ENCODE data around the gene CENPU. TPM values are rescaled to one million over a fixed set of nuclear protein-coding genes. Genes with fewer than 3 reads are reported as not detected.
A peak's percentile ranks its signal among the peaks of the same experiment; 100 is the strongest.
"Not testable (repeated sequence)": the region's sequence is repeated elsewhere in the genome, so short reads cannot be mapped to it uniquely, and the experiment has no call there.

The CENPU gene, protein sequence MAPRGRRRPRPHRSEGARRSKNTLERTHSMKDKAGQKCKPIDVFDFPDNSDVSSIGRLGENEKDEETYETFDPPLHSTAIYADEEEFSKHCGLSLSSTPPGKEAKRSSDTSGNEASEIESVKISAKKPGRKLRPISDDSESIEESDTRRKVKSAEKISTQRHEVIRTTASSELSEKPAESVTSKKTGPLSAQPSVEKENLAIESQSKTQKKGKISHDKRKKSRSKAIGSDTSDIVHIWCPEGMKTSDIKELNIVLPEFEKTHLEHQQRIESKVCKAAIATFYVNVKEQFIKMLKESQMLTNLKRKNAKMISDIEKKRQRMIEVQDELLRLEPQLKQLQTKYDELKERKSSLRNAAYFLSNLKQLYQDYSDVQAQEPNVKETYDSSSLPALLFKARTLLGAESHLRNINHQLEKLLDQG
- total RNA-seq = 10 to 100 TPM; 69.9 to 96.2 TPM
- 108 TPM for polyA plus RNA-seq (2013, experiment 1 of 2)
- 108 TPM for polyA plus RNA-seq (2013, experiment 2 of 2)
- long read RNA-seq, experiment 1, transcript CENPU-201 (13 exons, 1,998 nt) = major isoform, 33 of 76 reads
- long read RNA-seq, experiment 1, partial matches to known transcripts = 8 of 76 reads
- long read RNA-seq, experiment 1, other reads (novel, unspliced or antisense) = 30 of 76 reads
- long read RNA-seq, experiment 2, transcript CENPU-201 (13 exons, 1,998 nt) = major isoform, 122 of 138 reads
- long read RNA-seq, experiment 2, partial matches to known transcripts = 3 of 138 reads
- long read RNA-seq, experiment 2, other reads (novel, unspliced or antisense) = 8 of 138 reads
- long read RNA-seq, experiment 3, transcript CENPU-205 (12 exons, 1,549 nt) = minor isoform, 22 of 303 reads
- long read RNA-seq, experiment 3, transcript CENPU-201 (13 exons, 1,998 nt) = major isoform, 257 of 303 reads
- long read RNA-seq, experiment 3, partial matches to known transcripts = 8 of 303 reads
- long read RNA-seq, experiment 3, other reads (novel, unspliced or antisense) = 16 of 303 reads
- long read RNA-seq, experiment 4, transcript CENPU-201 (13 exons, 1,998 nt) = major isoform, 157 of 177 reads
- long read RNA-seq, experiment 4, transcript CENPU-205 (12 exons, 1,549 nt) = minor isoform, 5 of 177 reads
- long read RNA-seq, experiment 4, partial matches to known transcripts = 8 of 177 reads
- long read RNA-seq, experiment 4, other reads (novel, unspliced or antisense) = 7 of 177 reads

DNA sequence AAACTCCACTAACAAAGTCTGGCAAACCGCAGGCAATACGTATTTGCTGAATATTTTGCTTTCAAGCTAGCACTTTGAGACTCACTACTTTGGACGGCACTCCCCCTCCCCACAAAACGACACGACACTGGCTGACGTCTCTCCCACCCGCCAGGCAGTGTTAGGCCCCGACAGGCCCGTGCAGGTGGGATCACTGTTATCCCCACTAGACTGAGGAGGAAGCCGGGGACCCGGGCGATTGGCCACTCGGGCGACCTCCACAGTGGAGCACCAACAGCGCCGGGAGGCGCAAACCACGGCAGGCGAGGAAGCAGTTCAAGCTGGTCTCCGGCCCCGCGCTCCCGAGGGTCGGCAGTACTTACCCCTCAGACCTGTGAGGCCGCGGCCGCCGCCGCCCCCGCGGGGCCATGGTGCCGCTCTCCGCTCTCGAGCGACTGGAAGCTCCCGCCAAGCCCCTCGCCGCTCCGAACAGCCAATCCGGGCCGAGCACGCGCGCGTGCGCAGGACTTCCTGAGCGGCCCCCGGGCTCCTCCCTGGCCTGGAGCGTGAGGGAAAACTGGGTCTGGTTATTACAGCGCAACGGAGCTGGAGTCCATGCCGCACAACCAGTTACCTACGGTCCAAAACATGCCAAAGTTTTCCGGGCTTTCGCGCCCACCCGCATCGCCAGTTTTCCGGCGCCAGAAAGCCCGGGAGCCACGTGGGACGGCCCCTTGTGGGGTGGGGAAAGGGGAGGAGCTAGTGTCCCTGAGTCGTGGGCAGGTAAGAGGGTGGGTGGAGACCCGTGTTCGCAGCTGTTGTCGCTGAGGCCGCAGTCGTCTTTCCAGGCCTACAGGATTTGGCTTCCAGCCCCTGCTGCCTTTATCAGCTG, at the start of gene CENPU:
Gene CENPU (minus strand): TSS at position 443 of the 871 bp plus-strand sequence. CDS start 34 bp downstream, at position 409.
- H3K4me3 Mint-ChIP-seq = peak within 1 kb of the TSS; percentile 97
- Histone ChIP-seq H3K36me3 (ENCODE audit: control insufficient read depth, insufficient read depth, low read length) (peaks cover 16% of the 10 kb centered on the region), H3K4me3 (ENCODE audit: low read length) (peak within 1 kb of the TSS; percentile 99), H3K27ac (ENCODE audit: low read depth, low read length) (peak within 1 kb of the TSS; percentile 90), H3K27me3 (ENCODE audit: control insufficient read depth, insufficient read depth, low read length, poor library complexity, severe bottlenecking) (no peaks in the 10 kb centered on the region), H3K9ac (ENCODE audit: extremely low read depth, low read length, poor library complexity, severe bottlenecking) (peak within 1 kb of the TSS; percentile 93), H3K9me3 (ENCODE audit: control insufficient read depth, low read length) (no peaks in the 10 kb centered on the region), H3K4me1 (ENCODE audit: control insufficient read depth, insufficient read depth, low read length) (no peaks in the 10 kb centered on the region)
- peaks cover 9% of the 10 kb centered on the region for H3K36me3 Mint-ChIP-seq (ENCODE audit: low read depth)
- peaks cover 2% of the 10 kb centered on the region for H3K27me3 Mint-ChIP-seq (ENCODE audit: insufficient read depth)
- no peaks in the 10 kb centered on the region for H3K9me3 Mint-ChIP-seq
- 0% methylated on average over 28 to 69 of the region's 69 CpGs for WGBS, 2 experiments (ENCODE audit: insufficient coverage in 1 of 2, insufficient read length in 1 of 2)
- peak; percentile 99 for DNase-seq
- peaks cover 13% of the 10 kb centered on the region for H3K4me1 Mint-ChIP-seq
- peak within 1 kb of the TSS; percentile 98 for H3K27ac Mint-ChIP-seq
- TF ChIP-seq, protein P1, sequence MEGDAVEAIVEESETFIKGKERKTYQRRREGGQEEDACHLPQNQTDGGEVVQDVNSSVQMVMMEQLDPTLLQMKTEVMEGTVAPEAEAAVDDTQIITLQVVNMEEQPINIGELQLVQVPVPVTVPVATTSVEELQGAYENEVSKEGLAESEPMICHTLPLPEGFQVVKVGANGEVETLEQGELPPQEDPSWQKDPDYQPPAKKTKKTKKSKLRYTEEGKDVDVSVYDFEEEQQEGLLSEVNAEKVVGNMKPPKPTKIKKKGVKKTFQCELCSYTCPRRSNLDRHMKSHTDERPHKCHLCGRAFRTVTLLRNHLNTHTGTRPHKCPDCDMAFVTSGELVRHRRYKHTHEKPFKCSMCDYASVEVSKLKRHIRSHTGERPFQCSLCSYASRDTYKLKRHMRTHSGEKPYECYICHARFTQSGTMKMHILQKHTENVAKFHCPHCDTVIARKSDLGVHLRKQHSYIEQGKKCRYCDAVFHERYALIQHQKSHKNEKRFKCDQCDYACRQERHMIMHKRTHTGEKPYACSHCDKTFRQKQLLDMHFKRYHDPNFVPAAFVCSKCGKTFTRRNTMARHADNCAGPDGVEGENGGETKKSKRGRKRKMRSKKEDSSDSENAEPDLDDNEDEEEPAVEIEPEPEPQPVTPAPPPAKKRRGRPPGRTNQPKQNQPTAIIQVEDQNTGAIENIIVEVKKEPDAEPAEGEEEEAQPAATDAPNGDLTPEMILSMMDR (conservative IDR thresholded peaks at IDR 0.05) = no peak

DNA sequence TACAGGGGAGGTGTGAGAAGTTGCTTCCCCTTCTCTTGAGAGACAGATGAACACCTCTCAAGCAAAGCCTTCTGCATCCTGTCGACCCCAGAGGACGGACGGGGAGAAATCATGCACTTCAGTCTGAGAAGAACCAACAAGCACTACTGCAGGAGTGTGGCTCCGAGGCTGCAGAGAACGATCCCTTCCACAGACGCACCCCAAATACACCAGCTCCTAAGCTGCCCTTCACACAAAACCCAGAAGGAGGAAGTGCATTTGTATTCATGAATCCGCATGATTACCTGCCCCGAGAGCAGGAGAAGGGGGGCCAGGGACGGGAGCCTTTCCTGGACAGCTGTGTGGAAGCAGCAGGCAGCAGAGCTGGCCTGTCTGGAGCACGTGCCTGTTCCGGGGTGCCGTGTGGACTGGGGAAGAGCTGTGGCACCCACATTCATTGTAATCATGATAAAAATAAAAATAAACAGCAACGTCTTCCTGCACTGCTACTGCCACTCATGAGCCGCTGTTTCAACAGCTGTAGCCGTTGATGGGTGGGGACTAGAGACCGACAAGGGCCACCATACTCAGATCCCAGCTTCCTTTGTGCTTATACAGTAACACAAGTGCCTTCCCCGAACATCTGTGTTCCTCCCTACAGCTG, 49.0 kb upstream of the CENPU start:
- WGBS, 2 experiments (ENCODE audit: insufficient coverage in 1 of 2, insufficient read length in 1 of 2) = 86 to 94% methylated on average over 9 to 17 of the region's 17 CpGs
- no peaks in the 10 kb centered on the region for H3K27me3 ChIP-seq (ENCODE audit: control insufficient read depth, insufficient read depth, low read length, poor library complexity, severe bottlenecking)
- no peak for DNase-seq
- TF ChIP-seq, protein P1 (conservative IDR thresholded peaks at IDR 0.05) = no peak
- Mint-ChIP-seq H3K27me3 (ENCODE audit: insufficient read depth) (no peaks in the 10 kb centered on the region), H3K27ac (no peak overlapping the region), H3K4me3 (no peak overlapping the region), H3K36me3 (ENCODE audit: low read depth) (peaks cover 4% of the 10 kb centered on the region), H3K4me1 (peaks cover 6% of the 10 kb centered on the region), H3K9me3 (peaks cover 6% of the 10 kb centered on the region)
- no peaks in the 10 kb centered on the region for H3K4me1 ChIP-seq (ENCODE audit: control insufficient read depth, insufficient read depth, low read length)
- peaks cover 15% of the 10 kb centered on the region for H3K9me3 ChIP-seq (ENCODE audit: control insufficient read depth, low read length)
- H3K36me3 ChIP-seq (ENCODE audit: control insufficient read depth, insufficient read depth, low read length) = peaks cover 44% of the 10 kb centered on the region
- no peak overlapping the region for H3K27ac ChIP-seq (ENCODE audit: low read depth, low read length)
- H3K4me3 ChIP-seq (ENCODE audit: low read length) = no peak overlapping the region
- H3K9ac ChIP-seq (ENCODE audit: extremely low read depth, low read length, poor library complexity, severe bottlenecking) = no peak overlapping the region

DNA sequence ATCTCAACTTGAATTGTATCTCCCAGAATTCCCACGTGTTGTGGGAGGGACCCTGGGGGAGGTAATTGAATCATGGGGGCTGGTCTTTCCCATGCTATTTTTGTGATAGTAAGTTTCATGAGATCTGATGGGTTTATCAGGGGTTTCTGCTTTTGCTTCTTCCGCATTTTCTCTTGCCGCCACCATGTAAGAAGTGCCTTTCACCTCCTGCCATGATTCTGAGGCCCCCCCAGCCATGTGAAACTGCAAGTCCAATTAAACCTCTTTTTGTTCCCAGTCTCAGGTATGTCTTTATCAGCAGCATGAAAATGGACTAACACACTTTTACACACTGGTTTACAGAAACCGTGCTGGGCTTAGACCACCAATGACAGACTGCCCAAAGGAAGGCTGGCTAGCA, 45.3 kb upstream of the CENPU start:
- not testable (repeated sequence) for H3K4me3 ChIP-seq (ENCODE audit: low read length); H3K4me3 Mint-ChIP-seq; H3K9me3 Mint-ChIP-seq; H3K27ac ChIP-seq (ENCODE audit: low read depth, low read length); H3K4me1 ChIP-seq (ENCODE audit: control insufficient read depth, insufficient read depth, low read length); H3K27me3 ChIP-seq (ENCODE audit: control insufficient read depth, insufficient read depth, low read length, poor library complexity, severe bottlenecking); H3K4me1 Mint-ChIP-seq; H3K36me3 Mint-ChIP-seq (ENCODE audit: low read depth); DNase-seq; H3K9ac ChIP-seq (ENCODE audit: extremely low read depth, low read length, poor library complexity, severe bottlenecking); H3K27me3 Mint-ChIP-seq (ENCODE audit: insufficient read depth); H3K27ac Mint-ChIP-seq
- peaks cover 42% of the 10 kb centered on the region for H3K36me3 ChIP-seq (ENCODE audit: control insufficient read depth, insufficient read depth, low read length)
- H3K9me3 ChIP-seq (ENCODE audit: control insufficient read depth, low read length) = peaks cover 15% of the 10 kb centered on the region
- WGBS, 2 experiments (ENCODE audit: insufficient coverage in 1 of 2, insufficient read length in 1 of 2) = 80 to 89% methylated on average over 3 to 4 of the region's 4 CpGs

All from endodermal cell (in vitro differentiated cells).